22Rv1 (cell line): ENCODE results near the gene CDYL.

Experiments used
- ZFX ChIP-seq: fragments of 450-650 bp; IDR thresholded peaks from 2 replicates; pipeline ENCODE4 v1.6.1; 2017; ENCODE audit warnings: antibody characterized with exemption, borderline replicate concordance
- TF ChIP-seq, protein P1 (sequence below): fragments of 450-650 bp; IDR thresholded peaks from 2 replicates; pipeline ENCODE4 v1.5.1; 2017; ENCODE audit warnings: mild to moderate bottlenecking

DNA sequence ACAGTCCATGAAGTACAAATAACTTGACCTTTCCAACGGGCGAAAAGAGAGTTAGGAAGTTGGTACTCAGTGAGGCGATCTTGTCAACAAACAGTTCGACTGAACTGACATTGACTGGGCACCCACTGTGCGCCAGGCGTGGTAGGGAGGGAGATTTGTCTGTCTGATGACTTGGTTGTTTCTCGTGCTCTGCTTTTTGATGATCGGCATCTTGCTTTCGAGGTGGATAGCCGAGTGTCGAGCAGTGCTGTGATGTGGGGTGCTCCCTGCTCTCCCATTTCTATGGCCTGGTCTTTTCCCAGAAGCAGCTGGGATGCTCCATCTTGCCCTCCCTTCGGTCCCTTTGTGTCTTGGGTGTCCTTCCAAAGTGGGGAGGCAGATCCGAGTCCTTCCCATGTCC is 197.2 kb downstream of the CDYL start:
- TF ChIP-seq, protein P1, sequence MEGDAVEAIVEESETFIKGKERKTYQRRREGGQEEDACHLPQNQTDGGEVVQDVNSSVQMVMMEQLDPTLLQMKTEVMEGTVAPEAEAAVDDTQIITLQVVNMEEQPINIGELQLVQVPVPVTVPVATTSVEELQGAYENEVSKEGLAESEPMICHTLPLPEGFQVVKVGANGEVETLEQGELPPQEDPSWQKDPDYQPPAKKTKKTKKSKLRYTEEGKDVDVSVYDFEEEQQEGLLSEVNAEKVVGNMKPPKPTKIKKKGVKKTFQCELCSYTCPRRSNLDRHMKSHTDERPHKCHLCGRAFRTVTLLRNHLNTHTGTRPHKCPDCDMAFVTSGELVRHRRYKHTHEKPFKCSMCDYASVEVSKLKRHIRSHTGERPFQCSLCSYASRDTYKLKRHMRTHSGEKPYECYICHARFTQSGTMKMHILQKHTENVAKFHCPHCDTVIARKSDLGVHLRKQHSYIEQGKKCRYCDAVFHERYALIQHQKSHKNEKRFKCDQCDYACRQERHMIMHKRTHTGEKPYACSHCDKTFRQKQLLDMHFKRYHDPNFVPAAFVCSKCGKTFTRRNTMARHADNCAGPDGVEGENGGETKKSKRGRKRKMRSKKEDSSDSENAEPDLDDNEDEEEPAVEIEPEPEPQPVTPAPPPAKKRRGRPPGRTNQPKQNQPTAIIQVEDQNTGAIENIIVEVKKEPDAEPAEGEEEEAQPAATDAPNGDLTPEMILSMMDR = no peak
- no peak for TF ChIP-seq ZFX
